GM10266 (cell line): ENCODE measurements around the gene SIRPA.

Source experiments
- DNase-seq: peaks from one replicate; pipeline ENCODE4 v3.0.0; 2012; ENCODE audit errors: extremely low spot score
- TF ChIP-seq, protein P1 (sequence below): IDR thresholded peaks from 2 replicates; pipeline ENCODE4 v1.5.1; 2012; ENCODE audit warnings: mild to moderate bottlenecking, low read depth; ENCODE audit not compliant: control insufficient read depth, insufficient read depth; ENCODE audit errors: missing control alignments

Gene SIRPA

DNA sequence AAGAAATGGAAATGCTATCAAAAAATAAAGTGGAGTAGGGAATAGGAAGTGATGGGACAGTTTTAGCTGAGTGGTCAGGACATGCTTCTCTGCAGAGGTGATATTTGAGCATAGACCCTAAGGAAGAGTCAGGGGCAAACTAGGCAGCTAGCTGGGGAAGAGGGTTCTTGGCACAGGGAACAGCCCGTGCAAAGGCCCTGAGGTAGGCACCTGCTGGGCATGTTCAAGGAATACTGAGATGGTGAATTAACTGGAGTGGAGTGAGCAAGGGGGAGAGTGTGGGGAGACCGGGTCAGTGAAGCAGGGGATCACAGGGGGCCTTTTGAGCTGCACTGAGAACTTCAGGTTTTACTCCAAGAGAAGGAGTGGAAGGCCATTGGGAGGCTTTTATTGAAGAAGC, 7.5 kb upstream of the SIRPA start:
- no peak for DNase-seq
- TF ChIP-seq, protein P1, sequence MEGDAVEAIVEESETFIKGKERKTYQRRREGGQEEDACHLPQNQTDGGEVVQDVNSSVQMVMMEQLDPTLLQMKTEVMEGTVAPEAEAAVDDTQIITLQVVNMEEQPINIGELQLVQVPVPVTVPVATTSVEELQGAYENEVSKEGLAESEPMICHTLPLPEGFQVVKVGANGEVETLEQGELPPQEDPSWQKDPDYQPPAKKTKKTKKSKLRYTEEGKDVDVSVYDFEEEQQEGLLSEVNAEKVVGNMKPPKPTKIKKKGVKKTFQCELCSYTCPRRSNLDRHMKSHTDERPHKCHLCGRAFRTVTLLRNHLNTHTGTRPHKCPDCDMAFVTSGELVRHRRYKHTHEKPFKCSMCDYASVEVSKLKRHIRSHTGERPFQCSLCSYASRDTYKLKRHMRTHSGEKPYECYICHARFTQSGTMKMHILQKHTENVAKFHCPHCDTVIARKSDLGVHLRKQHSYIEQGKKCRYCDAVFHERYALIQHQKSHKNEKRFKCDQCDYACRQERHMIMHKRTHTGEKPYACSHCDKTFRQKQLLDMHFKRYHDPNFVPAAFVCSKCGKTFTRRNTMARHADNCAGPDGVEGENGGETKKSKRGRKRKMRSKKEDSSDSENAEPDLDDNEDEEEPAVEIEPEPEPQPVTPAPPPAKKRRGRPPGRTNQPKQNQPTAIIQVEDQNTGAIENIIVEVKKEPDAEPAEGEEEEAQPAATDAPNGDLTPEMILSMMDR = no peak

DNA sequence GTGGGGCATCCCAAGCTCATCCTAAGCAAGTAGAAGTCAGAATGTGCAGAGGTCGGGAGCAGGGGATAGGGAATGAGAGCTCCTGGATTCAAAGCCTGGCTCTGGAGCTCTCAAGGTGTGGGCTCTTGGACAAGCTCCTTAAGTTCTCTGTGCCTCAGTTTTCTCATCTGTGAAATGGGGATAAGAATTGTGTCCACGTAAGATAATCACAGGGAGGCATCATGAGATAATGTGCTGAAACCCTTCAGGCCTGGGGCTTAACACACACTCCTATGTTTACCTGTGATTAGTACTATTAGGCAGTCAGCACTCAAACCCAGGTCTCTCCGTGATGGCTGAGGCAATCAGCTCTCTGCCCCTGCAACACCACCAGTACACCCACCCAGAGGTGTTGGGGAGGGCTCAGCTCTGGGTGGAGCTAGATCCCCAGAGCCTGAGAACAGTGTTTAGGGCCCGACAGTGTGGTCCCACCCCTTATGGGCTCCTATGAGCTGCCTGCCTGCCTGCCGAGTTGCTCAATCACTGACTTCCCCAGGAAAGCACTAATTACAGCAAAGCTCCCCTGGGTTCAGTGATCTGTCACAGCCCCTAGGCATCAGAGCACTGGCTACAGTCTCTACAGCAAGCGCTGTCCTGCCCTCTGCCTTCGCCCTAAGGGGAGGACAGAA, 6.3 kb upstream of the SIRPA start:
- TF ChIP-seq, protein P1 = no peak
- no peak for DNase-seq

DNA sequence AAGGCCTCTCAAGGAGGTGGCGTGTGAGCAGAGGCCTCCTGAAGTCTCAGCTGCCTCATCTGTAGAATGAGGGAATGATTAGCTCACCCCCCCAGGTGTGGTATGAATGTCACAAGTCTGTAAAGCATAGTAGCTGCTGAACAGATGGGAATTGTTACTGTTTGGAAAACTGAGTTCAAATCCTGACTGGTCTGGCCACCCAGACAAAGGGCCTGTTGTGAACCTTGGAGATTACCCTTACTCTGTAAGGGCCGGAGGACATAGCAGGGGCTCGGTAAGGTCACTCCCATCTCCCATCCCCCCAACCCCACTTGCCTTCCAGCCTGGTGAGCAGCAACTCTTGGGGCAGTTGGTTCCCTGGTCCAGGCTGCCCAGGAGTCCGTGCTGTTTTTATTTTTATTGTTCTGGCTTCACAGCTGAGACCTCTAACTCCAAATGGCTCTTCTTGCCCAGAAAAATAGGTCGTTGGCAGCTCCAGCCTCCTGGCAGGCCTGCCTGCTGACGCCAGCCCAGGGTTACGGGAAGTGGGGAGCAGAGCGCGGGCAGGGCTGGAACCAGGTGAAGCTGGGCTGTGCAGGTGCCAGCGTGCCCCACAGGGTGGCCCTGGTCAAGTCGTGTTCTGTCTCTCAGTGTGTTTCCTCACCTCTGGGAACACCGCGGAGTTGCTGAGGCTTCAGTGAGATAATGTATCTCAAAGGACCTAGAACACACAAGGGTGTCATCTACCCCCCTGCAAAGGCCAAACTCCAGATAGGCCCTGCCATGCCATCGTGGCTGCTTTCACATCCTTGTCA, 4.5 kb upstream of the SIRPA start:
- TF ChIP-seq, protein P1 = no peak
- no peak for DNase-seq

DNA sequence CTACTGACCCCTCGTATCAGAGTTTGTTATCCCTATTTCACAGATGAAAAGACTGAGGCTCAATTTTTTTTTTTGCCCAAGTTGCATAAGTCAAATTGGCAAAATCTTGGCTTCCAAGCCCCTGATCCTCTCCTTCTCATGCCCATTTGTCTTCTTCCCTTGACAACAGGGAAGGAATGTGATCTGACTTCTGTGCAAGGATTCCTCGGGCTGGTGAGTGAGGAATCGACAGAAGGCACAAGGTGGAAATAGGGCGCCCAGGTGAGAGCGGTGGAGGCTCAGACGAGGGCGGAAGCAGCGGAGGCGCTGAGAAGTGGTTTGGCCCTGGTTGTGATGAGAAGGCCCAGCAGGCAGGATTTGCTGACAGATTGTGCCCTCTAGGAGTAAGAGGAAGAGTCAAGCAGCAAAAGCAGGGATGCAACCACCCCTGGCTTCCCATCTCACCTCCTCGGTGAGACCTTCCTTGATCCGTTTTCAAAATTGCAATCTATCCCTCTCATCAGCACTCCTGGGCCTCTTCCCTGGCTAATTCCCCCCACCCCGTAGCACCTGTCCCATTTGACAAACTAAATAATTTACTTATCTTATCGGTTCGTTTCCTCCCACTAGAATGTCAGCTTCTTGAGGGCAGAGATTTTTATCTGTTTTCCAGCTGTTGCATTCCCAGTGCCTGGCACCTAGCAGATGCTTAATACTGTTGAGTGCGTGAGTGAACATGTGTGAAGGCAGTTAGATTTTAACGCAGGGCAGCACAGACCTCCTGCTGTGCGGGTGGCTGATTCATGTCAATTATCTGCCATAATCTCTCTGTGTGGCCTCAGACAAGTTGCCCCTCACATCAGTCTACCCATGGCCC, 3.7 kb upstream of the SIRPA start:
- TF ChIP-seq, protein P1 = no peak
- no peak for DNase-seq

DNA sequence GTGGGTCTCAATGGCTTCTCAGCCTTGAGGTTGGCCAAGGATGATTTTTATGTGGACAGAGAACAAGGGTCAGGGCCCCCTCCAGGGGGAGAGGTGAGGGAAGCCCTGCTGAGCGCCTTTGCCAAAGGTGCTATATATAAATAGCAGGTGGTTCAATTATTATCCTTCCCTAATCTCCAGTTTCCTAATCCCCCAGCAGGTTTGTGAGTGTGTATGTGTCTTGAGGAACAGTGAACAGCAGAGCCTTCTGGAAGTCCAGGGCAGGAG, 3.2 kb upstream of the SIRPA start:
- TF ChIP-seq, protein P1 = no peak
- no peak for DNase-seq

DNA sequence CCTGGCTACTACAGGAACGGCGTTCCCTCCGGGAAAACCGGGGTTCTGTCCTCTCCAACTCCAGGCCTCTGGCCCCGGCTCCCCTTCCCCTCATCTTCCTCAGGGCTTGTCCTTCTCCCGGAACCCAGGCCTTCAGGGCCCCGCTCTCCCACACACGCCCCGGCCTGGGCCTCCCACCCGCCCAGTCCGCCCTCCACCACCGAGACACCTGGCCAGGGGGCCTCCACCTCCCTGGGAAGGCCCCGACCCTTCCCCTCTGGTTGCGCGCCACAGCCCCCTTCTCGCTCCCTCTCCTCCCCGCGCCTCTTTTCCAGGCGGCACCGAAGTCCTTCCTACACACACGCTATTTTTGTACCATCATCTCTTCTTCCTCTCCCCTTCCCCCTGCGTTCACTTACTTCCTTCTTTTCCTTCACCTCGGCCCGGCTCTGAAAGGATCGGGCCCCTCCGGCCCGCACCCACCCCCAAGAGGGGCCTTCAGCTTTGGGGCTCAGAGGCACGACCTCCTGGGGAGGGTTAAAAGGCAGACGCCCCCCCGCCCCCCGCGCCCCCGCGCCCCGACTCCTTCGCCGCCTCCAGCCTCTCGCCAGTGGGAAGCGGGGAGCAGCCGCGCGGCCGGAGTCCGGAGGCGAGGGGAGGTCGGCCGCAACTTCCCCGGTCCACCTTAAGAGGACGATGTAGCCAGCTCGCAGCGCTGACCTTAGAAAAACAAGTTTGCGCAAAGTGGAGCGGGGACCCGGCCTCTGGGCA, 1.3 kb upstream of the SIRPA start:
- TF ChIP-seq, protein P1 = no peak
- no peak for DNase-seq
